Uterus (tissue), 4 donors: ENCODE results near the gene COL15A1. TPM values are rescaled to one million over a fixed set of nuclear protein-coding genes. Genes with fewer than 3 reads are reported as not detected.

Source experiments
- DNase-seq, 2 donors: peaks; one replicate each; pipeline ENCODE4 v3.0.0-alpha.2; 2019 to 2020
- H3K27ac ChIP-seq, 2 donors: fragments of 200-600 bp; sonication (generic); 1 replicate in 1 of 2; 2 replicates in 1 of 2; pipeline ENCODE4 v1.5.1; 2016 to 2018
- H3K27me3 ChIP-seq, 2 donors: fragments of 200-600 bp; sonication (generic); one replicate each; pipeline ENCODE4 v1.5.1; 2018 to 2019; ENCODE audit warnings: control low read depth in 1 of 2
- H3K36me3 ChIP-seq, 2 donors: fragments of 200-600 bp; sonication (generic); one replicate each; pipeline ENCODE4 v1.5.1; 2019; ENCODE audit warnings: control low read depth in 1 of 2
- H3K4me1 ChIP-seq, 2 donors: fragments of 200-600 bp; sonication (generic); one replicate each; pipeline ENCODE4 v1.5.1; 2018 to 2019; ENCODE audit warnings: control low read depth in 1 of 2
- H3K4me3 ChIP-seq, 2 donors: fragments of 200-600 bp; sonication (generic); 1 replicate in 1 of 2; 2 replicates in 1 of 2; pipeline ENCODE4 v1.5.1; 2018 to 2019; ENCODE audit warnings: mild to moderate bottlenecking in 1 of 2
- H3K9me3 ChIP-seq, 2 donors: fragments of 200-600 bp; sonication (generic); one replicate each; pipeline ENCODE4 v1.5.1; 2019; ENCODE audit warnings: control low read depth in 1 of 2
- CTCF ChIP-seq, 4 experiments: fragments of 200-600 bp in 2 of 4; fragments of 450-650 bp in 2 of 4; sonication (generic) in 2 of 4; IDR thresholded peaks; one replicate each; pipeline ENCODE4 v1.5.1; 2016 to 2019; ENCODE audit warnings: antibody characterized with exemption in 4 of 4, mild to moderate bottlenecking in 2 of 4, moderate library complexity in 1 of 4
- POLR2A ChIP-seq, 2 donors: fragments of 450-650 bp; IDR thresholded peaks; one replicate each; pipeline ENCODE4 v1.6.1; 2016; ENCODE audit warnings: antibody characterized with exemption in 2 of 2, mild to moderate bottlenecking in 1 of 2, moderate library complexity in 1 of 2
- intact Hi-C: fragments of 100-400 bp; cut with DNase I; formaldehyde crosslinking; loops from one replicate; pipeline ENCODE4 v1.15.1; 2023; ENCODE audit warnings: low total_unique reads
- total RNA-seq, 4 donors: library from RNA; depleted of rRNA in 3 of 4; stranded (reverse); fragments of >200 nt in 3 of 4; gene quantifications; one replicate each; pipeline versions ENCODE4 v1.1.0 to v1.2.4, GENCODE V29; 2014 to 2023
- donor health status: DM: yes; HTN: yes; CAD: no.

The COL15A1 gene
- total RNA-seq, 4 donors from 2014 or later = 20.3 to 160 (median 50.4) TPM

GRCh38 chr9:98915599-98915998 is 28.1 kb upstream of the COL15A1 start:
- Histone ChIP-seq H3K27me3 (no peaks in the 10 kb centered on the region), H3K9me3 (no peaks in the 10 kb centered on the region), H3K36me3 (no peaks in the 10 kb centered on the region), H3K4me3 (no peak overlapping the region), H3K4me1 (peaks cover 0 to 10% of the 10 kb centered on the region in 2 donors), H3K27ac (no peak overlapping the region)
- no peak for TF ChIP-seq POLR2A (IDR thresholded peaks at IDR 0.05)
- TF ChIP-seq CTCF (IDR thresholded peaks at IDR 0.05) = no peak
- intact Hi-C loops = no loop called here
- DNase-seq = no peak

- TF ChIP-seq CTCF (IDR thresholded peaks at IDR 0.05) (no peak), POLR2A (IDR thresholded peaks at IDR 0.05) (no peak)
- no peak overlapping the region for H3K4me3 ChIP-seq
- H3K36me3 ChIP-seq = no peaks in the 10 kb centered on the region
- DNase-seq = peak; percentile 79 to 83
- no peaks in the 10 kb centered on the region for H3K9me3 ChIP-seq
- intact Hi-C loops = no loop called here
- no peaks in the 10 kb centered on the region for H3K27me3 ChIP-seq
- H3K27ac ChIP-seq = peak overlapping the region in 1 of 2 donors; percentile 67
- peaks cover 0 to 10% of the 10 kb centered on the region in 2 donors for H3K4me1 ChIP-seq
Measured at GRCh38 chr9:98916660-98917059, 27.0 kb upstream of the COL15A1 start.

GRCh38 chr9:98917746-98918487 is 25.8 kb upstream of the COL15A1 start:
- Histone ChIP-seq H3K36me3 (no peaks in the 10 kb centered on the region), H3K27me3 (no peaks in the 10 kb centered on the region)

GRCh38 chr9:98921732-98922131 is 22.0 kb upstream of the COL15A1 start:
- H3K4me1 ChIP-seq = peaks cover 0 to 10% of the 10 kb centered on the region in 2 donors
- no peak overlapping the region for H3K4me3 ChIP-seq
- TF ChIP-seq POLR2A (IDR thresholded peaks at IDR 0.05) (no peak), CTCF (IDR thresholded peaks at IDR 0.05) (no peak)
- H3K27me3 ChIP-seq = no peaks in the 10 kb centered on the region
- no peaks in the 10 kb centered on the region for H3K9me3 ChIP-seq
- H3K36me3 ChIP-seq = no peaks in the 10 kb centered on the region
- no peak for DNase-seq
- no peak overlapping the region for H3K27ac ChIP-seq
- intact Hi-C loops = no loop called here

More at GRCh38 chr9:98917746-98918487, 25.8 kb upstream of the COL15A1 start:
- Histone ChIP-seq H3K4me3 (no peak overlapping the region), H3K9me3 (no peaks in the 10 kb centered on the region), H3K27ac (peak overlapping the region; percentile 34 to 67), H3K4me1 (peaks cover 0 to 10% of the 10 kb centered on the region in 2 donors)
- TF ChIP-seq CTCF (IDR thresholded peaks at IDR 0.05) = no peak
- TF ChIP-seq POLR2A (IDR thresholded peaks at IDR 0.05) = no peak
- intact Hi-C loops = no loop called here
- no peak for DNase-seq

- no peaks in the 10 kb centered on the region for H3K9me3 ChIP-seq
Measured at GRCh38 chr9:98922721-98923435, 20.8 kb upstream of the COL15A1 start.

More at GRCh38 chr9:98922721-98923435, 20.8 kb upstream of the COL15A1 start:
- peaks cover 0 to 3% of the 10 kb centered on the region in 2 donors for H3K4me1 ChIP-seq
- no peak for TF ChIP-seq POLR2A (IDR thresholded peaks at IDR 0.05)
- H3K36me3 ChIP-seq = no peaks in the 10 kb centered on the region
- intact Hi-C loops = no loop called here
- no peak for DNase-seq
- no peak overlapping the region for H3K4me3 ChIP-seq
- H3K27ac ChIP-seq = no peak overlapping the region
- H3K27me3 ChIP-seq = no peaks in the 10 kb centered on the region
